GM12878 (cell line): ENCODE results near the gene ST7. TPM values are rescaled to one million over a fixed set of nuclear protein-coding genes. Genes with fewer than 3 reads are reported as not detected.

Experiments used
- ATAC-seq: fragments of 200-7000 bp; cut with Tn5 transposase; 3 replicates; pipeline ENCODE4 v1.9.1; 2020; ENCODE audit warnings: mild to moderate bottlenecking, moderate library complexity
- BruUV-seq: library from RNA; stranded (reverse); fragments of 400-500 nt; replicated peaks from 2 replicates; lab custom pipeline; 2021; lab: Mats Ljungman, UMichigan
- CTCF ChIA-PET: fragments of 300-600 bp; sonication (Branson Sonifier 250); formaldehyde crosslinking; extraction: SDS; loops from one replicate; lab custom pipeline; 2021; ENCODE audit warnings: inconsistent platforms; lab: Yijun Ruan, JAX
- POLR2A ChIA-PET: fragments of 350-600 bp; formaldehyde crosslinking; extraction: SDS; loops from one replicate; lab custom pipeline; 2021; ENCODE audit warnings: inconsistent platforms; lab: Charles Lee
- RAD21 ChIA-PET: fragments of 300-600 bp; sonication (Branson Sonifier 250); formaldehyde crosslinking; loops from one replicate; lab custom pipeline; 2023; ENCODE audit warnings: antibody characterized with exemption; ENCODE audit not compliant: unreplicated experiment; lab: Charles Lee
- SMC1A ChIA-PET: fragments of 300-600 bp; sonication (Branson Sonifier 250); formaldehyde crosslinking; loops from one replicate; lab custom pipeline; 2023; ENCODE audit not compliant: unreplicated experiment, uncharacterized antibody; lab: Charles Lee
- DNase-seq: peaks from one replicate; pipeline ENCODE4 v3.0.0-alpha.2; 2011; ENCODE audit warnings: low read depth, low spot score
- FAIRE-seq: peaks from 3 replicates; lab custom pipeline; 2011; peaks lifted over from hg19 to GRCh38; lab: Jason Lieb, UNC
- H2AFZ ChIP-seq: 2 replicates; pipeline ENCODE4 v1.6.0; 2011; ENCODE audit warnings: low read depth, low read length, control low read depth; ENCODE audit not compliant: control insufficient read depth
- H3K27ac ChIP-seq: 2 replicates; pipeline ENCODE4 v1.5.1; 2011; ENCODE audit warnings: control low read depth; ENCODE audit not compliant: control insufficient read depth, insufficient read depth
- H3K27me3 ChIP-seq, 2 experiments: replicated peaks in 1 of 2; 2 replicates each; pipeline versions ENCODE4 v1.6.0 to v1.6.1; 2011; ENCODE audit warnings: low read length in 1 of 2; ENCODE audit not compliant: control insufficient read depth in 2 of 2, insufficient read depth in 2 of 2
- H3K36me3 ChIP-seq, 2 experiments: 2 replicates each; pipeline ENCODE4 v1.5.1; 2011; ENCODE audit warnings: low read length in 1 of 2; ENCODE audit not compliant: control insufficient read depth in 2 of 2, insufficient read depth in 2 of 2
- H3K4me1 ChIP-seq: 2 replicates; pipeline ENCODE4 v1.6.1; 2011; ENCODE audit warnings: mild to moderate bottlenecking, low read length, moderate library complexity, mixed read lengths; ENCODE audit not compliant: control insufficient read depth, insufficient read depth
- H3K4me2 ChIP-seq: 2 replicates; pipeline ENCODE4 v1.6.0; 2011; ENCODE audit warnings: control low read depth; ENCODE audit not compliant: control insufficient read depth, insufficient read depth
- H3K4me3 ChIP-seq: fragments of 200-600 bp; sonication (generic); 2 replicates; pipeline ENCODE4 v1.5.1; 2016
- H3K79me2 ChIP-seq: 2 replicates; pipeline ENCODE4 v1.6.0; 2011; ENCODE audit warnings: low read length; ENCODE audit not compliant: control insufficient read depth, insufficient read depth
- H3K9ac ChIP-seq: 2 replicates; pipeline ENCODE4 v1.8.0; 2011; ENCODE audit warnings: low read length, control low read depth, mixed read lengths; ENCODE audit not compliant: control insufficient read depth, insufficient read depth
- H3K9me3 ChIP-seq: replicated peaks from 3 replicates; pipeline ENCODE4 v1.5.1; 2011; ENCODE audit warnings: mild to moderate bottlenecking, low read length; ENCODE audit not compliant: control insufficient read depth, insufficient read depth
- H4K20me1 ChIP-seq: 2 replicates; pipeline ENCODE4 v1.6.0; 2011; ENCODE audit not compliant: control insufficient read depth, insufficient read depth
- ATF2 ChIP-seq: IDR thresholded peaks from 2 replicates; pipeline ENCODE4 v1.6.1; 2012; ENCODE audit warnings: low read length, inconsistent platforms
- NR2C1 ChIP-seq: fragments of 450-650 bp; IDR thresholded peaks from 2 replicates; pipeline ENCODE4 v1.6.1; 2017; ENCODE audit warnings: antibody characterized with exemption, mild to moderate bottlenecking, moderate library complexity
- PBX3 ChIP-seq: IDR thresholded peaks from 2 replicates; pipeline ENCODE4 v1.6.1; 2011; ENCODE audit warnings: mild to moderate bottlenecking, low read depth, low read length, moderate library complexity; ENCODE audit not compliant: insufficient replicate concordance
- ZBTB4 ChIP-seq: fragments of 450-650 bp; formaldehyde crosslinking; IDR thresholded peaks from 2 replicates; pipeline ENCODE4 v1.4.0; 2022; ENCODE audit warnings: mild to moderate bottlenecking, moderate library complexity
- WGBS: methylation state at CpG from one replicate; pipeline ENCODE4 v1.1.6; 2016; ENCODE audit warnings: low lambda C conversion rate; ENCODE audit not compliant: insufficient replicate concordance, insufficient coverage; ENCODE audit errors: missing lambda C conversion rate; 5-methylcytosine and 5-hydroxymethylcytosine counted together
- in situ Hi-C: fragments of 300-500 bp; cut with MboI; formaldehyde crosslinking; loops from 9 replicates; pipeline ENCODE4 v1.14.3; 2018; ENCODE audit warnings: mixed read lengths
- intact Hi-C: fragments of 100-400 bp; cut with micrococcal nuclease; formaldehyde crosslinking; loops from one replicate; pipeline ENCODE4 v1.14.2; 2022; ENCODE audit not compliant: unreplicated experiment
- polyA plus RNA-seq, 11 experiments: library from polyadenylated mRNA; depleted of rRNA in 4 of 11; unstranded in 6 of 11; stranded (reverse) in 5 of 11; fragments of >200 nt; fragmentation: Nextera tagmentation in 4 of 11; fragmentation: Illumina TruSeq in 1 of 11; extraction: Ambion mirVana in 4 of 11; extraction: Trizol in 1 of 11; gene quantifications; 1 replicate in 1 of 11; 2 replicates in 10 of 11; pipeline versions ENCODE4 v1.2.1 to v1.2.3, GENCODE V29; 2011 to 2016; ENCODE audit warnings: inconsistent platforms in 2 of 11, missing spikeins in 2 of 11, low read depth in 1 of 11
- total RNA-seq, 4 experiments: library from RNA; depleted of rRNA in 3 of 4; stranded (reverse); fragments of >200 nt in 3 of 4; fragmentation: Illumina TruSeq in 1 of 4; extraction: Trizol in 1 of 4; gene quantifications; 2 replicates each; pipeline versions ENCODE4 v1.2.1 to v1.2.3, GENCODE V29; 2013 to 2021

ST7 gene
- total and polyA plus RNA-seq, 10 of the 15 experiments (the other 5 are each of a cell fraction or from before 2014, with no cell fraction given) = 27.7 to 76.4 (median 53.6) TPM

GRCh38 chr7:117153016-117153545, 199.8 kb downstream of the ST7 start:
- in situ Hi-C loops = no loop called here
- Histone ChIP-seq H3K9ac (no peak overlapping the region), H3K27ac (no peak overlapping the region), H3K9me3 (no peaks in the 10 kb centered on the region), H4K20me1 (no peaks in the 10 kb centered on the region), H3K79me2 (no peaks in the 10 kb centered on the region), H3K4me1 (no peaks in the 10 kb centered on the region), H3K36me3 (peaks cover 6 to 13% of the 10 kb centered on the region in 2 experiments; a peak in 3 of 4 replicates), H3K27me3 (no peaks in the 10 kb centered on the region), H3K4me2 (no peak overlapping the region), H2AFZ (no peak overlapping the region), H3K4me3 (no peak overlapping the region)
- DNase-seq (no peak), ATAC-seq (no peak), FAIRE-seq (no peak)
- intact Hi-C loops = no loop called here
- ChIA-PET POLR2A (interaction anchor here (0.6 to 0.8 kb wide), 2 partner anchors 8 to 167 kb away, joined by 3 to 5 read pairs; no protein-coding TSS in a partner anchor), RAD21 (no interaction called here), CTCF (interaction anchor here (1.5 kb wide), 1 partner anchor 25 kb away, joined by 3 read pairs; no protein-coding TSS in a partner anchor), SMC1A (interaction anchor here (1.4 kb wide), 1 partner anchor 27 kb away, joined by 3 read pairs; no protein-coding TSS in a partner anchor)
- TF ChIP-seq ZBTB4 (no peak), ATF2 (no peak), PBX3 (no peak), NR2C1 (no peak)
- 58% methylated on average over 1 of the region's 1 CpG for WGBS
- no TSS peak for BruUV-seq
